NB4 (cell line): ENCODE results near the gene AUTS2.

Experiments
- POLR2A ChIP-seq: IDR thresholded peaks from 2 replicates; pipeline ENCODE4 v1.6.1; 2011; ENCODE audit warnings: mild to moderate bottlenecking; ENCODE audit not compliant: insufficient read length; ENCODE audit errors: extremely low read depth
- TF ChIP-seq, protein P1 (sequence below): IDR thresholded peaks from one replicate; pipeline ENCODE4 v1.5.1; 2012; ENCODE audit warnings: low read depth, low read length

DNA sequence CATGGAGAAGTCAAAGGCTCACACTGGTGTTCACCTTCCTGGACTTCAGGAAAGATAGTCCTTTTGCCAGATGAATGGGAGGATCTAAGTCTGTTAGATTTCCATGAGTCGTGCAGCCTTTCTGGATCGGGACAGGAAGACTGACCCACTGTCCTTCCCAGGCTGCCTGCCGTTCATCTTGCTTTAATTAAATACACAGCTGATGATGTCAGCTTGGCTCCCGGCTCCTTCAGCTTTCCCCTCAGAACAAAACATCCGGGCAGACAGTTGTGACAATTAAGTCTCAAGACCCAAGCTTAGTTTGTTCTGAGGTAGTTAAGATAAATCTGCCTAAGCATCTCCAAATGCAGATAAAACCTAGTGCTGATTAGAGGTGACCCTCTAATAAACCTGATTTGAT lies 58.6 kb downstream of the AUTS2 start:
- no peak for TF ChIP-seq POLR2A
- TF ChIP-seq, protein P1, sequence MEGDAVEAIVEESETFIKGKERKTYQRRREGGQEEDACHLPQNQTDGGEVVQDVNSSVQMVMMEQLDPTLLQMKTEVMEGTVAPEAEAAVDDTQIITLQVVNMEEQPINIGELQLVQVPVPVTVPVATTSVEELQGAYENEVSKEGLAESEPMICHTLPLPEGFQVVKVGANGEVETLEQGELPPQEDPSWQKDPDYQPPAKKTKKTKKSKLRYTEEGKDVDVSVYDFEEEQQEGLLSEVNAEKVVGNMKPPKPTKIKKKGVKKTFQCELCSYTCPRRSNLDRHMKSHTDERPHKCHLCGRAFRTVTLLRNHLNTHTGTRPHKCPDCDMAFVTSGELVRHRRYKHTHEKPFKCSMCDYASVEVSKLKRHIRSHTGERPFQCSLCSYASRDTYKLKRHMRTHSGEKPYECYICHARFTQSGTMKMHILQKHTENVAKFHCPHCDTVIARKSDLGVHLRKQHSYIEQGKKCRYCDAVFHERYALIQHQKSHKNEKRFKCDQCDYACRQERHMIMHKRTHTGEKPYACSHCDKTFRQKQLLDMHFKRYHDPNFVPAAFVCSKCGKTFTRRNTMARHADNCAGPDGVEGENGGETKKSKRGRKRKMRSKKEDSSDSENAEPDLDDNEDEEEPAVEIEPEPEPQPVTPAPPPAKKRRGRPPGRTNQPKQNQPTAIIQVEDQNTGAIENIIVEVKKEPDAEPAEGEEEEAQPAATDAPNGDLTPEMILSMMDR: no peak
